ENCODE data around the gene ST6GALNAC6. TPM values are rescaled to one million over a fixed set of nuclear protein-coding genes. Genes with fewer than 3 reads are reported as not detected.
A peak's percentile ranks its signal among the peaks of the same experiment; 100 is the strongest.

ST6GALNAC6 gene
- total and polyA plus RNA-seq, 2 of the 8 experiments (the other 6 are each of a cell fraction or from before 2014, with no cell fraction given): 43.7 to 64.4 TPM

DNA sequence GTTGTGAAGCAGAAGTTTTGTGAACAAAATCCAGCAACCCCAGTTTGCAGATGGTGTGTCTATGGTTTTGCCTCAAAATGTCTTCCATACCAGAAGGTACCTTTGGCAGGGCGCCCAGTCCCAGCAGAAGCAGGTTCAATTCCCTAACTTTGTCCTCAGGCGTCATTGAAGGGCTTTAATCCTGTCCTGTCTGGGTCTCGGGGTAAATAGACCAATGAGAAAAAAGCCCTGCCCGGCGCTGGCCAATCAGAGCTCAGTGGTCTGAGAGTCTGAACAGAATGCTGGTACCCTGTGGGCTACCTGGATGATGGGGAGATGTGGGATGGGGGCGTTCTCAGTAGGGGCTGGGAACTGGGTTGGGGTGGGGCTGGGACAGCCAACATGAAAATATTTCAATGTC lies 23.6 kb upstream of the ST6GALNAC6 start:
- Histone ChIP-seq H2BK5ac (ENCODE audit: low read depth, low read length) (no peak overlapping the region), H3K9me3 (ENCODE audit: insufficient read depth in 2 of 2, low read depth in 1 of 2, low read length in 1 of 2) (no peaks in the 10 kb centered on the region), H3K14ac (ENCODE audit: insufficient read length) (no peak overlapping the region), H3K27me3 (replicated peaks in 1 of 4; ENCODE audit: control insufficient read depth in 3 of 4, extremely low read depth in 1 of 4, insufficient read depth in 3 of 4, low read length in 3 of 4) (peaks cover 0 to 8% (median 2%) of the 10 kb centered on the region in 4 experiments; a peak in 3 of 7 replicates), H3K18ac (ENCODE audit: extremely low read depth, low read length) (no peak overlapping the region), H2AK5ac (ENCODE audit: low read depth, low read length) (no peak overlapping the region), H3K4ac (replicated peaks; ENCODE audit: insufficient read length, low read depth, low read length) (no peak overlapping the region), H3K4me3 (ENCODE audit: extremely low read depth in 1 of 4, insufficient read depth in 2 of 4, low read depth in 3 of 4, low read length in 4 of 4) (no peak overlapping the region), H4K20me1 (replicated peaks in 1 of 2; ENCODE audit: control insufficient read depth in 1 of 2, insufficient read depth in 2 of 2, low read length in 2 of 2) (peaks cover 0 to 6% of the 10 kb centered on the region in 2 experiments), H3K4me2 (ENCODE audit: insufficient read depth in 1 of 2, low read depth in 2 of 2, low read length in 2 of 2) (no peak overlapping the region), H4K8ac (ENCODE audit: extremely low read depth, insufficient read depth, low read length) (no peak overlapping the region), H3K23ac (ENCODE audit: insufficient read length) (no peak overlapping the region), H4K5ac (ENCODE audit: insufficient read length, low read depth, low read length) (no peak overlapping the region), H3K4me1 (replicated peaks in 1 of 4; ENCODE audit: control insufficient read depth in 3 of 4, insufficient read depth in 4 of 4, low read length in 3 of 4) (peaks cover 0 to 1% (median under 1%) of the 10 kb centered on the region in 4 experiments; a peak in 6 of 7 replicates), H3K79me2 (ENCODE audit: control insufficient read depth in 1 of 2, insufficient read depth in 2 of 2, low read length in 2 of 2) (no peaks in the 10 kb centered on the region), H2BK20ac (ENCODE audit: low read length) (no peak overlapping the region), H2AFZ (ENCODE audit: low read length) (no peak overlapping the region), H3K27ac (ENCODE audit: low read depth, low read length) (no peak overlapping the region), H2BK15ac (ENCODE audit: low read length) (no peak overlapping the region), H3K36me3 (ENCODE audit: control insufficient read depth in 2 of 4, insufficient read depth in 4 of 4, low read length in 3 of 4) (no peaks in the 10 kb centered on the region), H2BK120ac (replicated peaks; ENCODE audit: low read depth, low read length) (no peak overlapping the region), H2BK12ac (ENCODE audit: low read depth, low read length) (no peak overlapping the region), H3K79me1 (ENCODE audit: low read depth, low read length) (no peaks in the 10 kb centered on the region), H3K56ac (replicated peaks; ENCODE audit: insufficient read length, low read depth, low read length) (no peak overlapping the region), H3K9ac (replicated peaks in 1 of 4; ENCODE audit: extremely low read depth in 1 of 4, low read depth in 3 of 4, low read length in 3 of 4) (no peak overlapping the region), H3K23me2 (ENCODE audit: low read depth, low read length) (peaks cover 12% of the 10 kb centered on the region; the same call in 1 of the 2 replicates), H4K91ac (replicated peaks; ENCODE audit: insufficient read length, low read length) (no peak overlapping the region)
- POLR2A ChIA-PET (ENCODE audit: partially characterized antibody): interaction anchor here (0.6 to 1.5 kb wide), 7 partner anchors 8 to 221 kb away, joined by 3 to 4 read pairs (median 3); no protein-coding TSS in a partner anchor
- DNase-seq (ENCODE audit: low read depth in 1 of 2, low spot score in 2 of 2) (no peak), FAIRE-seq (no peak)
- no peak for TF ChIP-seq NANOG (IDR thresholded peaks at IDR 0.05; ENCODE audit: insufficient read depth, low read depth, low read length, poor library complexity, severe bottlenecking)
- TF ChIP-seq HDAC6 (IDR thresholded peaks at IDR 0.05; ENCODE audit: low read depth, low read length): no peak
- no peak for TF ChIP-seq ASH2L (IDR thresholded peaks at IDR 0.05; ENCODE audit: low read length)
- TF ChIP-seq KDM4A (IDR thresholded peaks at IDR 0.05; ENCODE audit: low read depth, low read length, severe bottlenecking): no peak
- 0 out of 2 replicates have a peak, but pooled peaks have one; percentile 45 for TF ChIP-seq SP1 (IDR thresholded peaks at IDR 0.05; ENCODE audit: low read depth, low read length)
- TF ChIP-seq RFX5 (IDR thresholded peaks at IDR 0.05; ENCODE audit: borderline replicate concordance, low read depth, low read length): no peak
- CTCF ChIA-PET (ENCODE audit: partially characterized antibody): interaction anchor here (1.3 to 6.7 kb wide), 9 partner anchors 25 to 195 kb away, joined by 3 to 114 read pairs (median 13); partner anchors contain the start of gene ST6GALNAC6
- 74% methylated on average over 6 of the region's 6 CpGs; no CpG with 5 or more reads in 1 of the 2 experiments for WGBS, 2 experiments (ENCODE audit: extremely low coverage in 1 of 2, insufficient coverage in 1 of 2, insufficient read length in 1 of 2, insufficient replicate concordance in 2 of 2, low coverage in 1 of 2, low lambda C conversion rate in 2 of 2, missing lambda C conversion rate in 1 of 2)
